Testis (tissue), 2 donors: ENCODE data around the gene NEK7.

Experiments used
- POLR2A ChIP-seq: fragments of 450-650 bp; IDR thresholded peaks from one replicate; pipeline ENCODE4 v1.6.1; 2017; ENCODE audit warnings: antibody characterized with exemption, mild to moderate bottlenecking, moderate library complexity
- TF ChIP-seq, protein P1 (sequence below), 3 experiments: fragments of 450-650 bp in 2 of 3; fragments of 200-600 bp in 1 of 3; sonication (generic) in 1 of 3; IDR thresholded peaks; one replicate each; pipeline ENCODE4 v1.5.1; 2016 to 2019; ENCODE audit warnings: antibody characterized with exemption in 3 of 3, mild to moderate bottlenecking in 2 of 3, moderate library complexity in 1 of 3

DNA sequence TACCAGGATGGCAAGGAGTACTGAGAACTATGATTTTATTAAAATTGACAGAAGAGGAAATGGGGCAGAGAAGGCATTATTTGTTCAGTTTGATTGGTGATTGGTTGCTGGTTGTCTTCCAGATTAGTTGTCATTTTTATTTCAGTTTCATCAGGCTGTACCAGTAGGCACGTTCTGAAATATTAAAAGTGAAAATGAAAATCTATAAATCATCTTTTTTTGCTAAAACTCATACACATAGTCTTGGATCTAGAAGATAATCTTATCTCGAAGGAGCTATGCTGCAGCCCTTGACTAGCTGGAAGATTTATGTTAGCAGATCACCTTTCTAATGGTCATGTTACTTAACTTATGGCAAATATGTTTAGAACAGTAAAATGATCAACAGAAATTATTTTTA, 29.0 kb downstream of the NEK7 start:
- TF ChIP-seq, protein P1, sequence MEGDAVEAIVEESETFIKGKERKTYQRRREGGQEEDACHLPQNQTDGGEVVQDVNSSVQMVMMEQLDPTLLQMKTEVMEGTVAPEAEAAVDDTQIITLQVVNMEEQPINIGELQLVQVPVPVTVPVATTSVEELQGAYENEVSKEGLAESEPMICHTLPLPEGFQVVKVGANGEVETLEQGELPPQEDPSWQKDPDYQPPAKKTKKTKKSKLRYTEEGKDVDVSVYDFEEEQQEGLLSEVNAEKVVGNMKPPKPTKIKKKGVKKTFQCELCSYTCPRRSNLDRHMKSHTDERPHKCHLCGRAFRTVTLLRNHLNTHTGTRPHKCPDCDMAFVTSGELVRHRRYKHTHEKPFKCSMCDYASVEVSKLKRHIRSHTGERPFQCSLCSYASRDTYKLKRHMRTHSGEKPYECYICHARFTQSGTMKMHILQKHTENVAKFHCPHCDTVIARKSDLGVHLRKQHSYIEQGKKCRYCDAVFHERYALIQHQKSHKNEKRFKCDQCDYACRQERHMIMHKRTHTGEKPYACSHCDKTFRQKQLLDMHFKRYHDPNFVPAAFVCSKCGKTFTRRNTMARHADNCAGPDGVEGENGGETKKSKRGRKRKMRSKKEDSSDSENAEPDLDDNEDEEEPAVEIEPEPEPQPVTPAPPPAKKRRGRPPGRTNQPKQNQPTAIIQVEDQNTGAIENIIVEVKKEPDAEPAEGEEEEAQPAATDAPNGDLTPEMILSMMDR (IDR thresholded peaks at IDR 0.05), result no peak
- no peak for TF ChIP-seq POLR2A
